PC-9 (cell line): ENCODE data around the gene TLCD3A. TPM values are rescaled to one million over a fixed set of nuclear protein-coding genes. Genes with fewer than 3 reads are reported as not detected.
"Not testable (repeated sequence)": the region's sequence is repeated elsewhere in the genome, so short reads cannot be mapped to it uniquely, and the experiment has no call there.

Source experiments
- BruUV-seq: library from RNA; stranded (reverse); fragments of 400-500 nt; replicated peaks from 2 replicates; lab custom pipeline; 2021; lab: Mats Ljungman, UMichigan
- CTCF ChIA-PET: fragments of 300-600 bp; sonication (Branson Sonifier 250); formaldehyde crosslinking; loops from one replicate; lab custom pipeline; 2022; ENCODE audit warnings: antibody characterized with exemption; lab: Charles Lee
- POLR2A ChIA-PET: fragments of 300-600 bp; sonication (Branson Sonifier 250); formaldehyde crosslinking; loops from one replicate; lab custom pipeline; 2022; ENCODE audit warnings: antibody characterized with exemption; ENCODE audit not compliant: unreplicated experiment; lab: Charles Lee
- DNase-seq, 2 experiments: peaks; one replicate each; pipeline versions ENCODE4 v3.0.0 to v3.0.0-alpha.2; 2015 to 2022; ENCODE audit warnings: mixed read lengths in 1 of 2
- H2AFZ ChIP-seq: fragments of 200-600 bp; sonication (generic); 2 replicates; pipeline ENCODE4 v1.8.1; 2017; ENCODE audit warnings: antibody characterized with exemption
- H3F3A ChIP-seq: fragments of 200-600 bp; sonication (generic); 2 replicates; pipeline ENCODE4 v1.8.1; 2017; ENCODE audit warnings: antibody characterized with exemption, mild to moderate bottlenecking, low read depth; ENCODE audit not compliant: insufficient read depth
- H3K27ac ChIP-seq: fragments of 200-600 bp; sonication (generic); 2 replicates; pipeline ENCODE4 v1.6.1; 2016; ENCODE audit warnings: mixed run types
- H3K27me3 ChIP-seq: fragments of 200-600 bp; sonication (generic); 2 replicates; pipeline ENCODE4 v1.6.1; 2016; ENCODE audit warnings: low read depth, mixed run types; ENCODE audit not compliant: insufficient read depth
- H3K36me3 ChIP-seq: fragments of 200-600 bp; sonication (generic); 2 replicates; pipeline ENCODE4 v1.6.1; 2016; ENCODE audit warnings: low read depth, mixed run types
- H3K4me1 ChIP-seq: fragments of 200-600 bp; sonication (generic); replicated peaks from 2 replicates; pipeline ENCODE4 v1.6.1; 2016; ENCODE audit warnings: mixed run types; ENCODE audit not compliant: insufficient read depth
- H3K4me2 ChIP-seq: fragments of 200-600 bp; sonication (generic); 2 replicates; pipeline ENCODE4 v1.6.1; 2017; ENCODE audit warnings: mixed run types
- H3K4me3 ChIP-seq: fragments of 200-600 bp; sonication (generic); 2 replicates; pipeline ENCODE4 v1.6.1; 2016; ENCODE audit warnings: mixed run types
- H3K79me2 ChIP-seq: fragments of 200-600 bp; sonication (generic); 2 replicates; pipeline ENCODE4 v1.6.1; 2017; ENCODE audit warnings: low read depth, mixed run types
- H3K9me2 ChIP-seq: fragments of 200-600 bp; sonication (generic); 2 replicates; pipeline ENCODE4 v1.8.1; 2017; ENCODE audit warnings: mild to moderate bottlenecking; ENCODE audit not compliant: insufficient read depth
- H3K9me3 ChIP-seq: fragments of 200-600 bp; sonication (generic); 2 replicates; pipeline ENCODE4 v1.8.1; 2016; ENCODE audit warnings: low read depth; ENCODE audit not compliant: insufficient read depth
- H4K20me1 ChIP-seq: fragments of 200-600 bp; sonication (generic); 2 replicates; pipeline ENCODE4 v1.8.1; 2017; ENCODE audit not compliant: insufficient read depth
- CTCF ChIP-seq: fragments of 200-600 bp; sonication (generic); conservative IDR thresholded peaks from 2 replicates; pipeline ENCODE4 v1.6.1; 2017; ENCODE audit warnings: mixed run types, antibody characterized with exemption, mild to moderate bottlenecking, moderate library complexity
- EZH2 ChIP-seq: fragments of 200-600 bp; sonication (generic); IDR thresholded peaks from 2 replicates; pipeline ENCODE4 v1.8.0; 2017; ENCODE audit warnings: antibody characterized with exemption, low read depth
- intact Hi-C: fragments of 100-400 bp; cut with micrococcal nuclease; formaldehyde crosslinking; loops from one replicate; pipeline ENCODE4 v1.10.0; 2022; ENCODE audit not compliant: unreplicated experiment
- total RNA-seq: library from RNA; stranded (reverse); gene quantifications from 2 replicates; pipeline ENCODE4 v1.2.3, GENCODE V29; 2021

TLCD3A gene
- total RNA-seq, 1 experiment from 2014 or later, result 13.4 TPM

GRCh38 chr17:787641-788221 lies 55.3 kb downstream of the TLCD3A start:
- Histone ChIP-seq H3K36me3 (0 out of 2 replicates have a peak, but pooled peaks cover 22% of the 10 kb centered on the region), H3K4me3 (no peak overlapping the region), H3K4me2 (no peak overlapping the region), H3K4me1 (peaks cover 13% of the 10 kb centered on the region), H3K27ac (no peak overlapping the region), H4K20me1 (peaks cover 15% of the 10 kb centered on the region), H3K27me3 (no peaks in the 10 kb centered on the region), H3K9me3 (no peaks in the 10 kb centered on the region), H3F3A (peaks cover 9% of the 10 kb centered on the region; the same call in 1 of the 2 replicates), H3K9me2 (no peaks in the 10 kb centered on the region), H2AFZ (no peak overlapping the region), H3K79me2 (peaks cover 33% of the 10 kb centered on the region)
- TF ChIP-seq CTCF (no peak), EZH2 (no peak)
- DNase-seq, result no peak
- ChIA-PET POLR2A (no interaction called here), CTCF (no interaction called here)
- no TSS peak for BruUV-seq
- intact Hi-C loops, result no loop called here

- Histone ChIP-seq H2AFZ (no peak overlapping the region), H3K27me3 (no peaks in the 10 kb centered on the region), H4K20me1 (peaks cover 15% of the 10 kb centered on the region), H3K27ac (no peak overlapping the region), H3K9me3 (no peaks in the 10 kb centered on the region), H3K4me1 (peaks cover 6% of the 10 kb centered on the region), H3K4me2 (no peak overlapping the region), H3K79me2 (peaks cover 25% of the 10 kb centered on the region), H3F3A (peaks cover 9% of the 10 kb centered on the region; the same call in 1 of the 2 replicates), H3K36me3 (0 out of 2 replicates have a peak, but pooled peaks cover 22% of the 10 kb centered on the region), H3K4me3 (no peak overlapping the region), H3K9me2 (no peaks in the 10 kb centered on the region)
- no TSS peak for BruUV-seq
- ChIA-PET CTCF (no interaction called here), POLR2A (interaction anchor here (0.7 kb wide), 1 partner anchor 186 kb away, joined by 26 read pairs; no protein-coding TSS in a partner anchor)
- no peak for DNase-seq
- no peak for TF ChIP-seq EZH2
- no peak for TF ChIP-seq CTCF
- intact Hi-C loops, result no loop called here
Measured at GRCh38 chr17:788551-788950, 56.2 kb downstream of the TLCD3A start.

GRCh38 chr17:789160-789840 lies 56.9 kb downstream of the TLCD3A start:
- peaks cover 9% of the 10 kb centered on the region; the same call in 1 of the 2 replicates for H3F3A ChIP-seq
- no peaks in the 10 kb centered on the region for H3K4me1 ChIP-seq
- no peak overlapping the region for H3K4me3 ChIP-seq
- H4K20me1 ChIP-seq, result peaks cover 15% of the 10 kb centered on the region
- intact Hi-C loops, result no loop called here
- no TSS peak for BruUV-seq
- no peaks in the 10 kb centered on the region for H3K9me3 ChIP-seq
- no peaks in the 10 kb centered on the region for H3K9me2 ChIP-seq
- POLR2A ChIA-PET, result no interaction called here
- no peak overlapping the region for H2AFZ ChIP-seq
- H3K27ac ChIP-seq, result no peak overlapping the region
- H3K36me3 ChIP-seq, result 0 out of 2 replicates have a peak, but pooled peaks cover 22% of the 10 kb centered on the region
- CTCF ChIA-PET, result no interaction called here
- peaks cover 17% of the 10 kb centered on the region for H3K79me2 ChIP-seq
- H3K27me3 ChIP-seq, result no peaks in the 10 kb centered on the region
- TF ChIP-seq CTCF (no peak), EZH2 (no peak)
- H3K4me2 ChIP-seq, result no peak overlapping the region
- no peak for DNase-seq

GRCh38 chr17:789931-790873 lies 57.8 kb downstream of the TLCD3A start:
- H3K4me1 ChIP-seq, DNase-seq: not testable (repeated sequence)
- intact Hi-C loops, result loop anchor here (5.0 kb wide), 1 partner anchor 397 kb away; no protein-coding TSS in a partner anchor

More at GRCh38 chr17:789931-790873, 57.8 kb downstream of the TLCD3A start:
- H3K27me3 ChIP-seq, H3K4me3 ChIP-seq, H2AFZ ChIP-seq, H3K9me2 ChIP-seq, BruUV-seq, POLR2A ChIA-PET, H3F3A ChIP-seq, H3K9me3 ChIP-seq, H3K79me2 ChIP-seq, H3K4me2 ChIP-seq, H3K27ac ChIP-seq, CTCF ChIA-PET: not testable (repeated sequence)
- Histone ChIP-seq H4K20me1 (peaks cover 15% of the 10 kb centered on the region), H3K36me3 (0 out of 2 replicates have a peak, but pooled peaks cover 22% of the 10 kb centered on the region)
